Body of pancreas (tissue), 4 donors: Measurements from ENCODE around the gene ELAVL2. TPM values are rescaled to one million over a fixed set of nuclear protein-coding genes. Genes with fewer than 3 reads are reported as not detected.

ENCODE experiments used
- ATAC-seq: fragments of 150-250 bp; one replicate; pipeline ENCODE4 v1.9.1; 2016
- DNase-seq, 4 donors: peaks; one replicate each; pipeline ENCODE4 v3.0.0-alpha.2; 2019
- H3K27ac ChIP-seq, 4 donors: fragments of 200-600 bp; sonication (generic); 1 replicate in 3 of 4; 2 replicates in 1 of 4; pipeline versions ENCODE4 v1.5.1 to v1.6.1; 2016 to 2019; ENCODE audit warnings: mild to moderate bottlenecking in 1 of 4, mixed read lengths in 1 of 4, moderate library complexity in 1 of 4
- H3K27me3 ChIP-seq, 2 donors: fragments of 200-600 bp; sonication (generic); one replicate each; pipeline ENCODE4 v1.6.0; 2016; ENCODE audit warnings: mild to moderate bottlenecking in 1 of 2
- H3K36me3 ChIP-seq, 2 donors: fragments of 200-600 bp; sonication (generic); replicated peaks in 1 of 2; 2 replicates each; pipeline ENCODE4 v1.5.1; 2016; ENCODE audit warnings: low read depth in 2 of 2; ENCODE audit not compliant: insufficient read depth in 1 of 2
- H3K4me1 ChIP-seq: fragments of 200-600 bp; sonication (generic); one replicate; pipeline ENCODE4 v1.6.0; 2016
- H3K4me3 ChIP-seq, 2 donors: fragments of 200-600 bp; sonication (generic); 1 replicate in 1 of 2; 2 replicates in 1 of 2; pipeline ENCODE4 v1.5.1; 2016 to 2019
- H3K9me3 ChIP-seq, 3 donors: fragments of 200-600 bp; sonication (generic); 1 replicate in 2 of 3; 2 replicates in 1 of 3; pipeline ENCODE4 v1.5.1; 2016
- POLR2A ChIP-seq, 3 donors: fragments of 450-650 bp; IDR thresholded peaks; one replicate each; pipeline ENCODE4 v1.6.1; 2016; ENCODE audit warnings: antibody characterized with exemption in 3 of 3, mild to moderate bottlenecking in 2 of 3
- WGBS, 2 donors: methylation state at CpG; one replicate each; pipeline ENCODE4 v1.1.5; 2017; 5-methylcytosine and 5-hydroxymethylcytosine counted together
- intact Hi-C: fragments of 100-400 bp; cut with DNase I; formaldehyde crosslinking; loops from one replicate; pipeline ENCODE4 v1.15.1; 2023
- total RNA-seq, 2 donors: library from RNA; depleted of rRNA; stranded (reverse); fragments of >200 nt; gene quantifications; one replicate each; pipeline ENCODE4 v1.1.0, GENCODE V29; 2016
- TF ChIP-seq, protein P1 (sequence below), 7 experiments: fragments of 450-650 bp in 4 of 7; fragments of 200-600 bp in 3 of 7; sonication (generic) in 3 of 7; IDR thresholded peaks; one replicate each; pipeline ENCODE4 v1.5.1; 2016 to 2019; ENCODE audit warnings: antibody characterized with exemption in 7 of 7

ELAVL2 gene
- total RNA-seq, 2 donors from 2014 or later = not detected

DNA sequence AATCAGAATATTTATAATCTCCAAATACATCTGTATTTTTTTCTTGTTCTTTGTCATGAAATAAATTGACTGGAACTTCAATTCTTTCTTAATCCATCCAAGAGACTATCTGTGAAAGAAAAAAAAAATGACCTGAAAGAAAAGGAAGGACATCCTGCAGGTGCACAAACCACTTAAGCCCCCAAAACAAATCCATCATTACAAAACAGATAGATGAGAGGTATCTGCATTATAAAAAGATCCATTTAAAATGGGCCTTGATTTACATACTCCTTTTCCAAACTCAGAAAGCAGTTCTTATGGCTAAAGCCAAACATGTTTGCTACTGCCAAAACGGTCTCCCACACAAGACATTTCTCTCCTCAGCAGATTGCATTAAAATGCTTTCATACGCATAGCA lies 85.5 kb downstream of the ELAVL2 start:
- H3K4me3 ChIP-seq = no peak overlapping the region
- no peaks in the 10 kb centered on the region for H3K4me1 ChIP-seq
- no peak overlapping the region for H3K27ac ChIP-seq
- no peaks in the 10 kb centered on the region for H3K9me3 ChIP-seq
- ATAC-seq = no peak
- TF ChIP-seq, protein P1, sequence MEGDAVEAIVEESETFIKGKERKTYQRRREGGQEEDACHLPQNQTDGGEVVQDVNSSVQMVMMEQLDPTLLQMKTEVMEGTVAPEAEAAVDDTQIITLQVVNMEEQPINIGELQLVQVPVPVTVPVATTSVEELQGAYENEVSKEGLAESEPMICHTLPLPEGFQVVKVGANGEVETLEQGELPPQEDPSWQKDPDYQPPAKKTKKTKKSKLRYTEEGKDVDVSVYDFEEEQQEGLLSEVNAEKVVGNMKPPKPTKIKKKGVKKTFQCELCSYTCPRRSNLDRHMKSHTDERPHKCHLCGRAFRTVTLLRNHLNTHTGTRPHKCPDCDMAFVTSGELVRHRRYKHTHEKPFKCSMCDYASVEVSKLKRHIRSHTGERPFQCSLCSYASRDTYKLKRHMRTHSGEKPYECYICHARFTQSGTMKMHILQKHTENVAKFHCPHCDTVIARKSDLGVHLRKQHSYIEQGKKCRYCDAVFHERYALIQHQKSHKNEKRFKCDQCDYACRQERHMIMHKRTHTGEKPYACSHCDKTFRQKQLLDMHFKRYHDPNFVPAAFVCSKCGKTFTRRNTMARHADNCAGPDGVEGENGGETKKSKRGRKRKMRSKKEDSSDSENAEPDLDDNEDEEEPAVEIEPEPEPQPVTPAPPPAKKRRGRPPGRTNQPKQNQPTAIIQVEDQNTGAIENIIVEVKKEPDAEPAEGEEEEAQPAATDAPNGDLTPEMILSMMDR (IDR thresholded peaks at IDR 0.05) = no peak
- no peak for TF ChIP-seq POLR2A (IDR thresholded peaks at IDR 0.05)
- 44 to 55% methylated on average over 2 of the region's 2 CpGs for WGBS, 2 donors
- no peaks in the 10 kb centered on the region for H3K36me3 ChIP-seq
- H3K27me3 ChIP-seq = no peaks in the 10 kb centered on the region
- no peak for DNase-seq
- intact Hi-C loops = no loop called here

DNA sequence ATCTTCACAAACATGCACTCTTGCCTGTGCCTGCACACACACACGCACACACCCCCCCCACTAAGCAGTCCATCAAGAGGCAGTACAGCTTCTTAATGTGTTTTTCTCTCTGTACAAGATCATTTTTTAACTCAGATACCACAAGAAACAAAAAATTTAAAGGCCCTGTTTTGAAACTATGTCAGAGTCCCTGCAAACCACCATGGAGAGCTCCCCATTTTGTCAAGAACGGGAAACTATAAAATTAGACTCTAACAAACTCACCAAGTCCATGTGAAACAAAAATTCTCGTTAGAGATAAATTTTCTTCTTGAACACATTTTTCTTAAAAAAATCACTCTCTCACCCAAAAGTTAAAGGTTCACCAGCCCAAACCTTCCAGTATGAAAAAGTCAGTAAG lies 86.3 kb downstream of the ELAVL2 start:
- no peaks in the 10 kb centered on the region for H3K4me1 ChIP-seq
- no peaks in the 10 kb centered on the region for H3K27me3 ChIP-seq
- ATAC-seq (no peak), DNase-seq (no peak)
- no peak overlapping the region for H3K4me3 ChIP-seq
- no peak overlapping the region for H3K27ac ChIP-seq
- no peak for TF ChIP-seq POLR2A (IDR thresholded peaks at IDR 0.05)
- TF ChIP-seq, protein P1 (IDR thresholded peaks at IDR 0.05) = no peak
- H3K9me3 ChIP-seq = no peaks in the 10 kb centered on the region
- intact Hi-C loops = no loop called here
- H3K36me3 ChIP-seq = no peaks in the 10 kb centered on the region
- WGBS, 2 donors = 46 to 64% methylated on average over 3 of the region's 3 CpGs

DNA sequence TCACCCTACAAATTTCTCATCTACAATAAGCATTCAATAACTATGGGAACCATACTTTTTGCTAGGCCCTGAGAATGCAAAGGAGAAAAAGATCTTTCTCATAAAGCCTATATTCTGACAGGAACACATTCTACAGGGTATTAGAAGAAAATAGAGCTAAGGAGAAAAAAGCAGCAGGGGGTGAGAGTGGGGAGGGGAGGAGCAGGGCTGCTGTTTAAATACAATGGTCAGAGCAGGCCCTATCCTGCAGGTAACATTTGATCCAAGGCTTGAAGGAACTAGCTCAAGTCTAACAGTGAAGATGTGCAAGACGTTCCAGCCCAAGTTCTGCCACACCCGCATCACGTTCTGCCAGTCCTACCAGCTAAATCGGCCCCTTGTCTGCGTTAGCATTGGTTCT lies 89.7 kb downstream of the ELAVL2 start:
- no peak overlapping the region for H3K27ac ChIP-seq
- no peaks in the 10 kb centered on the region for H3K36me3 ChIP-seq
- no peak for TF ChIP-seq POLR2A (IDR thresholded peaks at IDR 0.05)
- TF ChIP-seq, protein P1 (IDR thresholded peaks at IDR 0.05) = no peak
- H3K4me3 ChIP-seq = no peak overlapping the region
- no peaks in the 10 kb centered on the region for H3K9me3 ChIP-seq
- DNase-seq = no peak
- intact Hi-C loops = no loop called here
- WGBS, 2 donors = 62% methylated on average over 5 of the region's 5 CpGs
- no peaks in the 10 kb centered on the region for H3K27me3 ChIP-seq
- no peak for ATAC-seq
- H3K4me1 ChIP-seq = no peaks in the 10 kb centered on the region

DNA sequence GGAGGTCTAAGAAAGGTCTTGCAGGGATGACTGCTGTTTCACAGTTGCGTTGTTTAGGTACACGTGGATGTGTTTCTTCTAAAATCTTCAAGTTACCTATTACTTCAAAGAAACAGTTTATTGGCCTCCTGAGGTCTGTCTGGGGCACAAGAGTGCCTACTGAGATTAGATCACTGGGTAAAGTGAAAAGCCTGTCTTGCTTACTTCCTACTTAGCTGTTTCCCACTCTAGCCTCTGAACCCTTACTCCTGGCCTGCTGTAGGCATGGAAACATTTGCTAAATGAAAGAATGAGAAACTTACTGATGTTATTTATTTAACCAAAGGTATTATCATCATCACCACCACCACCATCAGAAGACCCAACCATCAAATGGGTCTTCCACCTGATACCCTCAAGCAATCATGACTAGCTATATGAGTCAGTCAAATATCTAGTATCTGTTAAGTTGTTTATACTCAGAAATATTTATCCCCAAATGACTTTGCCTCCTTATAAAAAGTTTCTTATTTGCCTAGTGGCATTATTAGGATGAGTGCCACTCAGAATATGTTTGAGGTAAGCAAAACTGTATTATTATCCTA lies 92.5 kb downstream of the ELAVL2 start:
- H3K9me3 ChIP-seq = no peaks in the 10 kb centered on the region
- no peaks in the 10 kb centered on the region for H3K36me3 ChIP-seq
- 44 to 58% methylated on average over 2 of the region's 2 CpGs for WGBS, 2 donors
- intact Hi-C loops = no loop called here
- H3K4me3 ChIP-seq = no peak overlapping the region
- no peak for TF ChIP-seq POLR2A (IDR thresholded peaks at IDR 0.05)
- TF ChIP-seq, protein P1 (IDR thresholded peaks at IDR 0.05) = no peak
- H3K4me1 ChIP-seq = no peaks in the 10 kb centered on the region
- ATAC-seq = no peak
- no peak overlapping the region for H3K27ac ChIP-seq
- no peak for DNase-seq
- no peaks in the 10 kb centered on the region for H3K27me3 ChIP-seq

DNA sequence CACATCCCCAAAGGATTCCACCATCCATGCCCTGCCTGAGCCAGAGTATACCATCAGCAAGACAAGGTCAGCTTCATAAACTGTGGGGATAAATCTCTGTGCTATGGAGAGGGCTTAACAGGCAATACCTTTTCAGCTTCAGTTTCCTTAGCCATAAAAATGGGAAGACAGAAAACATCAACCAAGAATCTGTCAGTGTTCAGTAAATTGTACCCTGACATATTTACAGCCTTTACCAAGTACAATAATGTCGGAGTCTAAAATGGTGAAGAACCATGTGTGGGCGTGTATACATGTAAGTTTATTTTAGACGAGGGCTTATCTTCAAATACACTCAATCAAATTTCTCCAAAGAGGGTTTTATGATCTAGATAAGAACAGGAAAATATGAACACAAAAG lies 94.7 kb downstream of the ELAVL2 start:
- Histone ChIP-seq H3K4me1 (no peaks in the 10 kb centered on the region), H3K36me3 (no peaks in the 10 kb centered on the region), H3K9me3 (no peaks in the 10 kb centered on the region), H3K27ac (no peak overlapping the region), H3K27me3 (no peaks in the 10 kb centered on the region), H3K4me3 (no peak overlapping the region)
- intact Hi-C loops = no loop called here
- ATAC-seq (no peak), DNase-seq (no peak)
- WGBS, 2 donors = 50 to 52% methylated on average over 3 of the region's 3 CpGs
- TF ChIP-seq, protein P1 (IDR thresholded peaks at IDR 0.05) = no peak
- no peak for TF ChIP-seq POLR2A (IDR thresholded peaks at IDR 0.05)
